SK-N-SH treated with all-trans-retinoic acid at 6 μM for 48 hours (cell line): ENCODE results near the gene P2RY1.

Experiments used
- BACH2 ChIP-seq: fragments of 250-450 bp; sonication (Bioruptor Pico); IDR thresholded peaks from 2 replicates; pipeline ENCODE4 v1.9.0; 2021; ENCODE audit warnings: mild to moderate bottlenecking, borderline replicate concordance
- CSDC2 ChIP-seq: fragments of 250-450 bp; sonication (Bioruptor Pico); IDR thresholded peaks from 2 replicates; pipeline ENCODE4 v1.5.0; 2020; ENCODE audit warnings: mild to moderate bottlenecking, moderate library complexity
- GLIS3 ChIP-seq: fragments of 250-450 bp; sonication (Bioruptor Pico); IDR thresholded peaks from 2 replicates; pipeline ENCODE4 v1.5.0; 2020; ENCODE audit warnings: mild to moderate bottlenecking, moderate library complexity
- PATZ1 ChIP-seq: fragments of 250-450 bp; sonication (Bioruptor Pico); IDR thresholded peaks from 2 replicates; pipeline ENCODE4 v1.8.0; 2020; ENCODE audit warnings: mild to moderate bottlenecking, moderate library complexity, borderline replicate concordance
- ZFP3 ChIP-seq: fragments of 250-450 bp; sonication (Bioruptor Pico); IDR thresholded peaks from 2 replicates; pipeline ENCODE4 v1.5.0; 2020; ENCODE audit warnings: mild to moderate bottlenecking, moderate library complexity
- ZFP30 ChIP-seq: fragments of 450-650 bp; formaldehyde crosslinking; IDR thresholded peaks from 2 replicates; pipeline ENCODE4 v1.5.0; 2022; ENCODE audit warnings: mild to moderate bottlenecking, moderate library complexity
- ZNF565 ChIP-seq: fragments of 450-650 bp; formaldehyde crosslinking; conservative IDR thresholded peaks from 2 replicates; pipeline ENCODE4 v1.5.0; 2020; ENCODE audit warnings: low read depth, mild to moderate bottlenecking, moderate library complexity
- ZNF70 ChIP-seq: fragments of 450-650 bp; formaldehyde crosslinking; IDR thresholded peaks from 2 replicates; pipeline ENCODE4 v1.5.0; 2020; ENCODE audit warnings: mild to moderate bottlenecking, moderate library complexity
- ZNF8 ChIP-seq: fragments of 450-650 bp; formaldehyde crosslinking; IDR thresholded peaks from 2 replicates; pipeline ENCODE4 v1.5.0; 2020; ENCODE audit warnings: mild to moderate bottlenecking, moderate library complexity

GRCh38 chr3:152857082-152857481, 22.2 kb downstream of the P2RY1 start:
- TF ChIP-seq GLIS3 (CRISPR knock-in tag) = no peak
- TF ChIP-seq ZNF8 (CRISPR knock-in tag) = no peak
- TF ChIP-seq ZFP30 (CRISPR knock-in tag) = no peak
- TF ChIP-seq PATZ1 (CRISPR knock-in tag) = no peak
- no peak for TF ChIP-seq ZNF70 (CRISPR knock-in tag)
- no peak for TF ChIP-seq ZNF565
- no peak for TF ChIP-seq ZFP3 (CRISPR knock-in tag)
- no peak for TF ChIP-seq CSDC2 (CRISPR knock-in tag)
- TF ChIP-seq BACH2 (CRISPR knock-in tag) = no peak
